Posterior vena cava (tissue), 2 donors: ENCODE data around the gene SPHKAP. TPM values are rescaled to one million over a fixed set of nuclear protein-coding genes. Genes with fewer than 3 reads are reported as not detected.
"Not testable (repeated sequence)": the region's sequence is repeated elsewhere in the genome, so short reads cannot be mapped to it uniquely, and the experiment has no call there.

Source experiments
- DNase-seq: peaks from one replicate; pipeline ENCODE4 v3.0.0-alpha.2; 2020; ENCODE audit warnings: low spot score
- intact Hi-C, 2 donors: fragments of 100-400 bp; cut with DNase I; formaldehyde crosslinking; loops; one replicate each; pipeline versions ENCODE4 v1.14.1 to v1.14.2; 2022 to 2023
- total RNA-seq, 2 donors: library from RNA; stranded (reverse); fragmentation: NEBNext Ultra II Directional; extraction: Animal tissue kit (Norgen Biotek cat#: 25700); gene quantifications; one replicate each; pipeline ENCODE4 v1.2.1, GENCODE V29; 2021
- donor health status: DM: yes; HTN: yes; CAD: no.
- donor health status: DM: yes; HTN: yes; CAD: no.

SPHKAP gene
- total RNA-seq, 2 donors from 2014 or later = 1.1 TPM; not detected in 1

GRCh38 chr2:227936249-227936648 is 245.2 kb downstream of the SPHKAP start:
- DNase-seq, intact Hi-C loops: not testable (repeated sequence)

- DNase-seq = no peak
- intact Hi-C loops = no loop called here
Observed at GRCh38 chr2:227933884-227934283, 247.6 kb downstream of the SPHKAP start.

GRCh38 chr2:227932403-227932802 is 249.1 kb downstream of the SPHKAP start:
- intact Hi-C loops = no loop called here
- DNase-seq = no peak

- intact Hi-C loops = no loop called here
- no peak for DNase-seq
Observed at GRCh38 chr2:227932001-227932400, 249.5 kb downstream of the SPHKAP start.
